HepG2 (cell line): ENCODE results near the gene BUD23. TPM values are rescaled to one million over a fixed set of nuclear protein-coding genes. Genes with fewer than 3 reads are reported as not detected.
A peak's percentile ranks its signal among the peaks of the same experiment; 100 is the strongest.

ENCODE experiments used
- ARID2 ChIP-seq: sonication (generic); formaldehyde crosslinking; IDR thresholded peaks from 2 replicates; pipeline ENCODE4 v1.8.1; 2022; ENCODE audit warnings: mild to moderate bottlenecking, missing genetic modification reagents, borderline replicate concordance
- ARNT2 ChIP-seq: sonication (generic); formaldehyde crosslinking; IDR thresholded peaks from 2 replicates; pipeline ENCODE4 v1.8.0; 2022; ENCODE audit warnings: mild to moderate bottlenecking, low read depth, missing genetic modification reagents, moderate library complexity
- ATAD3A ChIP-seq: sonication (generic); formaldehyde crosslinking; IDR thresholded peaks from 2 replicates; pipeline ENCODE4 v1.4.0; 2020; ENCODE audit warnings: missing genetic modification reagents
- ATM ChIP-seq: fragments of 450-650 bp; IDR thresholded peaks from 2 replicates; pipeline ENCODE4 v1.7.1; 2017; ENCODE audit warnings: mild to moderate bottlenecking, borderline replicate concordance
- ETV6 ChIP-seq: sonication (generic); formaldehyde crosslinking; conservative IDR thresholded peaks from 2 replicates; pipeline ENCODE4 v1.4.0; 2020; ENCODE audit warnings: missing genetic modification reagents
- FOXC1 ChIP-seq: sonication (generic); formaldehyde crosslinking; IDR thresholded peaks from 2 replicates; pipeline ENCODE4 v1.8.0; 2022; ENCODE audit warnings: mild to moderate bottlenecking, missing genetic modification reagents, borderline replicate concordance
- FOXJ3 ChIP-seq: sonication (generic); formaldehyde crosslinking; IDR thresholded peaks from 2 replicates; pipeline ENCODE4 v1.4.0; 2020; ENCODE audit warnings: missing genetic modification reagents, mild to moderate bottlenecking, borderline replicate concordance
- HNF4A ChIP-seq: sonication (generic); formaldehyde crosslinking; IDR thresholded peaks from 2 replicates; pipeline ENCODE4 v1.4.0; 2020; ENCODE audit warnings: missing genetic modification reagents
- HOXA9 ChIP-seq: sonication (generic); formaldehyde crosslinking; IDR thresholded peaks from 2 replicates; pipeline ENCODE4 v1.8.1; 2022; ENCODE audit warnings: missing genetic modification reagents, mild to moderate bottlenecking, moderate library complexity, borderline replicate concordance
- NFYC ChIP-seq: IDR thresholded peaks from 2 replicates; pipeline ENCODE4 v1.6.1; 2016; ENCODE audit warnings: missing genetic modification reagents, missing compliant biosample characterization
- PLRG1 ChIP-seq: fragments of 450-650 bp; conservative IDR thresholded peaks from 2 replicates; pipeline ENCODE4 v1.6.1; 2016
- POLR2G ChIP-seq: fragments of 200-400 bp; formaldehyde crosslinking; IDR thresholded peaks from 2 replicates; pipeline ENCODE4 v1.6.1; 2018; ENCODE audit warnings: mild to moderate bottlenecking, low read depth, low read length, moderate library complexity
- SOX6 ChIP-seq, 2 experiments: fragments of 450-650 bp in 1 of 2; sonication (generic) in 1 of 2; formaldehyde crosslinking in 1 of 2; IDR thresholded peaks; 2 replicates each; pipeline versions ENCODE4 v1.4.0 to v1.6.1; 2017 to 2020; ENCODE audit warnings: antibody characterized with exemption in 1 of 2, mild to moderate bottlenecking in 1 of 2, missing genetic modification reagents in 1 of 2
- ZFP62 ChIP-seq: sonication (generic); formaldehyde crosslinking; IDR thresholded peaks from 2 replicates; pipeline ENCODE4 v1.4.0; 2020; ENCODE audit warnings: missing genetic modification reagents
- ZGPAT ChIP-seq: IDR thresholded peaks from 2 replicates; pipeline ENCODE4 v1.6.1; 2016; ENCODE audit warnings: mild to moderate bottlenecking
- ZNF263 ChIP-seq: sonication (generic); formaldehyde crosslinking; IDR thresholded peaks from 2 replicates; pipeline ENCODE4 v1.4.0; 2020; ENCODE audit warnings: missing genetic modification reagents
- ZNF572 ChIP-seq: sonication (generic); formaldehyde crosslinking; IDR thresholded peaks from 2 replicates; pipeline ENCODE4 v1.5.1; 2020; ENCODE audit warnings: mild to moderate bottlenecking, missing genetic modification reagents
- ZNF652 ChIP-seq: IDR thresholded peaks from 2 replicates; pipeline ENCODE4 v1.6.1; 2016; ENCODE audit warnings: low read depth, borderline replicate concordance
- polyA plus RNA-seq, 8 experiments: library from polyadenylated mRNA; depleted of rRNA in 3 of 8; stranded (reverse) in 7 of 8; unstranded in 1 of 8; fragments of >200 nt; fragmentation: Illumina TruSeq in 4 of 8; extraction: Trizol in 4 of 8; gene quantifications; 2 replicates each; pipeline versions ENCODE4 v1.2.1 to v1.2.3, GENCODE V29; 2011 to 2016; ENCODE audit warnings: low read depth in 4 of 8, missing spikeins in 1 of 8, mixed read lengths in 1 of 8; ENCODE audit not compliant: insufficient read depth in 1 of 8
- total RNA-seq, 5 experiments: library from RNA; depleted of rRNA; stranded (reverse); fragments of >200 nt; fragmentation: Illumina TruSeq; extraction: Trizol; gene quantifications; 2 replicates each; pipeline ENCODE4 v1.2.3, GENCODE V29; 2016; ENCODE audit warnings: low read depth in 1 of 5
- TF ChIP-seq, protein P1 (sequence below), 2 experiments: sonication (generic) in 1 of 2; formaldehyde crosslinking in 1 of 2; IDR thresholded peaks; 2 replicates each; pipeline versions ENCODE4 v1.4.0 to v1.6.1; 2018 to 2020; ENCODE audit warnings: missing genetic modification reagents in 2 of 2, borderline replicate concordance in 1 of 2, low read depth in 1 of 2, mild to moderate bottlenecking in 1 of 2, missing biosample characterization in 1 of 2
- TF ChIP-seq, protein P2 (sequence below), 2 experiments: sonication (generic) in 1 of 2; formaldehyde crosslinking in 1 of 2; IDR thresholded peaks; 2 replicates each; pipeline versions ENCODE4 v1.6.1 to v1.9.0; 2014 to 2022; ENCODE audit warnings: antibody characterized with exemption in 1 of 2, borderline replicate concordance in 1 of 2, inconsistent platforms in 1 of 2, low read depth in 1 of 2, missing genetic modification reagents in 1 of 2

The BUD23 gene
- total and polyA plus RNA-seq, 2 of the 13 experiments (the other 11 are each of a cell fraction or from before 2014, with no cell fraction given): 47.5 to 54.5 TPM

DNA sequence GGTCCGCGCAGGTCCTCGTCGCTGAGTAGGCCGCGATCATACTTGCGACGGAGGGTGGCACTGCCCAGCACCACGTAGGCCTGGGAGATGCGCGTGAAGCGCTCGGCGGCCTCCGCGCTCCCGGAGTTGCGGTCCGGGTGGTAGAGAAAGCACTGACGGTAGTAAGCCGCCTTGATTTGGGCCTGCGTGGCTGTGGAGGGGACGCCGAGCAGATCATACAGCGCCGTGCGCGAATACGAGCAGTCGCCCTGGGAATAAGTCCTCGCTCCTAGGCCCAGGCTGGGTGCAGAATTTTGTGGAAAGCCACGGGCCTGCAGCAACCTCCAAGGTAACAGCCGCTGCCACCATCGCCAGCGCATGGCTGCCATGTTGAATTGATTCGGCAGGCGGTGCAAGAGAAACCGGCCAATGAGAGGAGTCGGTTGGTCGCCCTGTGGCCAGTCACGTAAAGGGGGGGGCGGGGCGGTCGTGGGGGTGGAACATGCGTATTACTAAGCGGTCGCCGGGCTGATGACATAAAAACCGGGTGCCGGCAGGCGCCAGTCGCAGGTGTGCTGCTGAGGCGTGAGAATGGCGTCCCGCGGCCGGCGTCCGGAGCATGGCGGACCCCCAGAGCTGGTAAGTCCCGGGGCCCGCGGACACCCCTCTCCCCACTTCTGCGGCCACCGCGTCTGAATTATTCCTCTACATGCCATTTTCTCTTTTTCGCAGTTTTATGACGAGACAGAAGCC, at the start of gene BUD23, which contains the start of gene DNAJC30 (continued):
- TF ChIP-seq ZFP62 (CRISPR knock-in tag): 0 out of 2 replicates have a peak, but pooled peaks have one; percentile 13
- peak; percentile 91 for TF ChIP-seq POLR2G
- TF ChIP-seq ZNF263 (CRISPR knock-in tag): peak; percentile 12; the same call in 1 of the 2 replicates
- TF ChIP-seq, protein P1, sequence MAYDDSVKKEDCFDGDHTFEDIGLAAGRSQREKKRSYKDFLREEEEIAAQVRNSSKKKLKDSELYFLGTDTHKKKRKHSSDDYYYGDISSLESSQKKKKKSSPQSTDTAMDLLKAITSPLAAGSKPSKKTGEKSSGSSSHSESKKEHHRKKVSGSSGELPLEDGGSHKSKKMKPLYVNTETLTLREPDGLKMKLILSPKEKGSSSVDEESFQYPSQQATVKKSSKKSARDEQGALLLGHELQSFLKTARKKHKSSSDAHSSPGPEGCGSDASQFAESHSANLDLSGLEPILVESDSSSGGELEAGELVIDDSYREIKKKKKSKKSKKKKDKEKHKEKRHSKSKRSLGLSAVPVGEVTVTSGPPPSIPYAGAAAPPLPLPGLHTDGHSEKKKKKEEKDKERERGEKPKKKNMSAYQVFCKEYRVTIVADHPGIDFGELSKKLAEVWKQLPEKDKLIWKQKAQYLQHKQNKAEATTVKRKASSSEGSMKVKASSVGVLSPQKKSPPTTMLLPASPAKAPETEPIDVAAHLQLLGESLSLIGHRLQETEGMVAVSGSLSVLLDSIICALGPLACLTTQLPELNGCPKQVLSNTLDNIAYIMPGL (CRISPR knock-in tag; IDR thresholded peaks at IDR 0.05; ENCODE audit: borderline replicate concordance in 1 of 2, low read depth in 1 of 2): peak in 1 of 2 experiments; percentile 60; a peak in 2 of 4 replicates
- TF ChIP-seq, protein P2, sequence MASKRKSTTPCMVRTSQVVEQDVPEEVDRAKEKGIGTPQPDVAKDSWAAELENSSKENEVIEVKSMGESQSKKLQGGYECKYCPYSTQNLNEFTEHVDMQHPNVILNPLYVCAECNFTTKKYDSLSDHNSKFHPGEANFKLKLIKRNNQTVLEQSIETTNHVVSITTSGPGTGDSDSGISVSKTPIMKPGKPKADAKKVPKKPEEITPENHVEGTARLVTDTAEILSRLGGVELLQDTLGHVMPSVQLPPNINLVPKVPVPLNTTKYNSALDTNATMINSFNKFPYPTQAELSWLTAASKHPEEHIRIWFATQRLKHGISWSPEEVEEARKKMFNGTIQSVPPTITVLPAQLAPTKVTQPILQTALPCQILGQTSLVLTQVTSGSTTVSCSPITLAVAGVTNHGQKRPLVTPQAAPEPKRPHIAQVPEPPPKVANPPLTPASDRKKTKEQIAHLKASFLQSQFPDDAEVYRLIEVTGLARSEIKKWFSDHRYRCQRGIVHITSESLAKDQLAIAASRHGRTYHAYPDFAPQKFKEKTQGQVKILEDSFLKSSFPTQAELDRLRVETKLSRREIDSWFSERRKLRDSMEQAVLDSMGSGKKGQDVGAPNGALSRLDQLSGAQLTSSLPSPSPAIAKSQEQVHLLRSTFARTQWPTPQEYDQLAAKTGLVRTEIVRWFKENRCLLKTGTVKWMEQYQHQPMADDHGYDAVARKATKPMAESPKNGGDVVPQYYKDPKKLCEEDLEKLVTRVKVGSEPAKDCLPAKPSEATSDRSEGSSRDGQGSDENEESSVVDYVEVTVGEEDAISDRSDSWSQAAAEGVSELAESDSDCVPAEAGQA (IDR thresholded peaks at IDR 0.05; ENCODE audit: low read depth): no peak; the same call in none of the 2 replicates
- TF ChIP-seq, protein P2 (CRISPR knock-in tag; IDR thresholded peaks at IDR 0.05; ENCODE audit: borderline replicate concordance): 0 out of 2 replicates have a peak, but pooled peaks have one; percentile 49
- no peak for TF ChIP-seq ZNF652 (CRISPR knock-in tag)
- TF ChIP-seq ATM: no peak
- TF ChIP-seq FOXJ3 (CRISPR knock-in tag): 0 out of 2 replicates have a peak, but pooled peaks have one; percentile 21
- TF ChIP-seq ZNF572 (CRISPR knock-in tag): 0 out of 2 replicates have a peak, but pooled peaks have one; percentile 2
- TF ChIP-seq PLRG1: no peak
- peak; percentile 55 for TF ChIP-seq ZGPAT (CRISPR knock-in tag)
- no peak for TF ChIP-seq ETV6 (CRISPR knock-in tag)
- TF ChIP-seq HOXA9 (CRISPR knock-in tag): no peak
- peak; percentile 78 for TF ChIP-seq ARNT2 (CRISPR knock-in tag)
- no peak for TF ChIP-seq SOX6 (IDR thresholded peaks at IDR 0.05)
- TF ChIP-seq SOX6 (CRISPR knock-in tag; IDR thresholded peaks at IDR 0.05): no peak; the same call in 1 of the 2 replicates
- TF ChIP-seq NFYC: peak; percentile 83
- no peak for TF ChIP-seq ATAD3A (CRISPR knock-in tag)
- TF ChIP-seq ARID2 (CRISPR knock-in tag): peak; percentile 62; the same call in 1 of the 2 replicates
- TF ChIP-seq FOXC1 (CRISPR knock-in tag): no peak; the same call in 1 of the 2 replicates
- no peak for TF ChIP-seq HNF4A
